ENCODE measurements around the gene SELENOI.
A peak's percentile ranks its signal among the peaks of the same experiment; 100 is the strongest.
"Not testable (repeated sequence)": the region's sequence is repeated elsewhere in the genome, so short reads cannot be mapped to it uniquely, and the experiment has no call there.

Gene SELENOI

GRCh38 chr2:26345545-26346453 is at the start of gene SELENOI:
SELENOI (plus strand) TSS chr2:26346143; CDS start chr2:26346233, 90 bp downstream.
- peak; percentile 99 for DNase-seq

- DNase-seq, result no peak
Observed at GRCh38 chr2:26297061-26297460, 48.9 kb upstream of the SELENOI start.

GRCh38 chr2:26298286-26298637 is 47.7 kb upstream of the SELENOI start:
- no peak for DNase-seq

- peak; percentile 51 for DNase-seq
Observed at GRCh38 chr2:26298638-26299393, 47.1 kb upstream of the SELENOI start.

GRCh38 chr2:26299471-26300101 is 46.4 kb upstream of the SELENOI start:
- no peak for DNase-seq

- DNase-seq, result no peak
Observed at GRCh38 chr2:26300234-26300925, 45.6 kb upstream of the SELENOI start.

GRCh38 chr2:26302846-26303245 is 43.1 kb upstream of the SELENOI start:
- no peak for DNase-seq

- not testable (repeated sequence) for DNase-seq
Observed at GRCh38 chr2:26305094-26305493, 40.8 kb upstream of the SELENOI start.

GRCh38 chr2:26305540-26305939 is 40.4 kb upstream of the SELENOI start:
- DNase-seq, result no peak

GRCh38 chr2:26309921-26310320 is 36.0 kb upstream of the SELENOI start:
- no peak for DNase-seq

- no peak for DNase-seq
Observed at GRCh38 chr2:26312471-26312870, 33.5 kb upstream of the SELENOI start.

GRCh38 chr2:26313446-26313845 is 32.5 kb upstream of the SELENOI start:
- no peak for DNase-seq

GRCh38 chr2:26314243-26314642 is 31.7 kb upstream of the SELENOI start:
- no peak for DNase-seq

GRCh38 chr2:26316041-26316440 is 29.9 kb upstream of the SELENOI start:
- DNase-seq, result no peak

GRCh38 chr2:26316845-26317244 is 29.1 kb upstream of the SELENOI start:
- no peak for DNase-seq

GRCh38 chr2:26317377-26318105 is 28.4 kb upstream of the SELENOI start:
- no peak for DNase-seq

- DNase-seq, result no peak
Observed at GRCh38 chr2:26318950-26319349, 27.0 kb upstream of the SELENOI start.

- not testable (repeated sequence) for DNase-seq
Observed at GRCh38 chr2:26324479-26324878, 21.5 kb upstream of the SELENOI start.

GRCh38 chr2:26324903-26325302 is 21.0 kb upstream of the SELENOI start:
- no peak for DNase-seq

- DNase-seq, result no peak
Observed at GRCh38 chr2:26325851-26326250, 20.1 kb upstream of the SELENOI start.

- no peak for DNase-seq
Observed at GRCh38 chr2:26326514-26326913, 19.4 kb upstream of the SELENOI start.

All from activated naive CD4-positive, alpha-beta T cell treated with anti-CD3 and anti-CD28 coated beads, Interleukin-2, amount 50 U/mL, for 16 hours (primary cell).